PC-9 (cell line): Measurements from ENCODE around the gene CD274.

Source experiments
- EZH2 ChIP-seq: fragments of 200-600 bp; sonication (generic); IDR thresholded peaks from 2 replicates; pipeline ENCODE4 v1.8.0; 2017; ENCODE audit warnings: antibody characterized with exemption, low read depth
- TF ChIP-seq, protein P1 (sequence below): fragments of 200-600 bp; sonication (generic); conservative IDR thresholded peaks from 2 replicates; pipeline ENCODE4 v1.6.1; 2017; ENCODE audit warnings: mixed run types, antibody characterized with exemption, mild to moderate bottlenecking, moderate library complexity

- TF ChIP-seq, protein P1, sequence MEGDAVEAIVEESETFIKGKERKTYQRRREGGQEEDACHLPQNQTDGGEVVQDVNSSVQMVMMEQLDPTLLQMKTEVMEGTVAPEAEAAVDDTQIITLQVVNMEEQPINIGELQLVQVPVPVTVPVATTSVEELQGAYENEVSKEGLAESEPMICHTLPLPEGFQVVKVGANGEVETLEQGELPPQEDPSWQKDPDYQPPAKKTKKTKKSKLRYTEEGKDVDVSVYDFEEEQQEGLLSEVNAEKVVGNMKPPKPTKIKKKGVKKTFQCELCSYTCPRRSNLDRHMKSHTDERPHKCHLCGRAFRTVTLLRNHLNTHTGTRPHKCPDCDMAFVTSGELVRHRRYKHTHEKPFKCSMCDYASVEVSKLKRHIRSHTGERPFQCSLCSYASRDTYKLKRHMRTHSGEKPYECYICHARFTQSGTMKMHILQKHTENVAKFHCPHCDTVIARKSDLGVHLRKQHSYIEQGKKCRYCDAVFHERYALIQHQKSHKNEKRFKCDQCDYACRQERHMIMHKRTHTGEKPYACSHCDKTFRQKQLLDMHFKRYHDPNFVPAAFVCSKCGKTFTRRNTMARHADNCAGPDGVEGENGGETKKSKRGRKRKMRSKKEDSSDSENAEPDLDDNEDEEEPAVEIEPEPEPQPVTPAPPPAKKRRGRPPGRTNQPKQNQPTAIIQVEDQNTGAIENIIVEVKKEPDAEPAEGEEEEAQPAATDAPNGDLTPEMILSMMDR = no peak
- TF ChIP-seq EZH2 = no peak
Observed at GRCh38 chr9:5452286-5452609, 1.9 kb downstream of the CD274 start.
